Right lobe of liver (tissue), 6 donors: ENCODE measurements around the gene PAFAH1B2. TPM values are rescaled to one million over a fixed set of nuclear protein-coding genes. Genes with fewer than 3 reads are reported as not detected.
"Not testable (repeated sequence)": the region's sequence is repeated elsewhere in the genome, so short reads cannot be mapped to it uniquely, and the experiment has no call there.

ENCODE experiments used
- ATAC-seq, 4 donors: fragments of 200-7000 bp; cut with Tn5 transposase; one replicate each; pipeline ENCODE4 v1.9.1; 2020; ENCODE audit warnings: mild to moderate bottlenecking in 4 of 4, moderate library complexity in 4 of 4
- DNase-seq, 3 donors: peaks; one replicate each; pipeline ENCODE4 v3.0.0-alpha.2; 2020
- H3K27ac ChIP-seq, 3 donors: fragments of 200-600 bp; one replicate each; pipeline ENCODE4 v1.8.0; 2022
- H3K27me3 ChIP-seq, 2 donors: fragments of 200-600 bp; one replicate each; pipeline ENCODE4 v1.8.0; 2022
- H3K36me3 ChIP-seq, 4 donors: fragments of 200-600 bp; sonication (generic) in 1 of 4; one replicate each; pipeline versions ENCODE4 v1.5.1 to v1.8.0; 2017 to 2022; ENCODE audit warnings: control low read depth in 1 of 4
- H3K4me1 ChIP-seq, 4 donors: fragments of 200-600 bp; sonication (generic) in 1 of 4; one replicate each; pipeline versions ENCODE4 v1.5.1 to v1.8.0; 2017 to 2022; ENCODE audit warnings: control low read depth in 1 of 4
- H3K4me3 ChIP-seq, 3 donors: fragments of 200-600 bp; one replicate each; pipeline ENCODE4 v1.8.0; 2022
- H3K9me3 ChIP-seq, 4 donors: fragments of 200-600 bp; sonication (generic) in 1 of 4; one replicate each; pipeline versions ENCODE4 v1.5.1 to v1.8.0; 2017 to 2022; ENCODE audit warnings: control low read depth in 1 of 4
- CTCF ChIP-seq, 4 donors: fragments of 200-600 bp in 3 of 4; fragments of 450-650 bp in 1 of 4; IDR thresholded peaks; one replicate each; pipeline versions ENCODE4 v1.5.1 to v1.8.0; 2016 to 2022; ENCODE audit warnings: antibody characterized with exemption in 4 of 4, mild to moderate bottlenecking in 2 of 4
- POLR2A ChIP-seq: fragments of 450-650 bp; IDR thresholded peaks from one replicate; pipeline ENCODE4 v1.6.1; 2017; ENCODE audit warnings: antibody characterized with exemption, mild to moderate bottlenecking
- WGBS: methylation state at CpG from one replicate; pipeline ENCODE4 v1.1.6; 2018; ENCODE audit warnings: low coverage, low lambda C conversion rate; ENCODE audit not compliant: insufficient coverage; ENCODE audit errors: missing lambda C conversion rate; 5-methylcytosine and 5-hydroxymethylcytosine counted together
- intact Hi-C, 2 donors: fragments of 100-400 bp; cut with DNase I; formaldehyde crosslinking; loops; one replicate each; pipeline versions ENCODE4 v1.11.2 to v1.14.1; 2022
- total RNA-seq, 6 experiments: library from RNA; depleted of rRNA in 2 of 6; stranded (reverse); fragments of >200 nt in 2 of 6; fragmentation: NEBNext Ultra II Directional in 3 of 6; extraction: Animal tissue kit (Norgen Biotek cat#: 25700) in 3 of 6; gene quantifications; one replicate each; pipeline versions ENCODE4 v1.1.0 to v1.2.4, GENCODE V29; 2016 to 2023
- donor health status: DM: no; HTN: yes; CAD: no.
- donor health status: DM: no; HTN: no; CAD: no.
- donor health status: DM: no; HTN: no; CAD: no.
- donor health status: DM: no; HTN: yes; CAD: no.
- donor health status: DM: no; HTN: yes; CAD: no.

Gene PAFAH1B2
- total RNA-seq, 6 experiments from 2014 or later = 22.2 to 39.1 (median 29.3) TPM

- intact Hi-C loops = no loop called here
- WGBS = 80% methylated on average over 1 of the region's 22 CpGs
- TF ChIP-seq CTCF (IDR thresholded peaks at IDR 0.05) (no peak), POLR2A (no peak)
- Histone ChIP-seq H3K27me3 (no peaks in the 10 kb centered on the region), H3K4me1 (peaks cover 0 to 22% (median 5%) of the 10 kb centered on the region in 4 donors), H3K4me3 (no peak overlapping the region), H3K27ac (no peak overlapping the region), H3K36me3 (peaks cover 0 to 34% (median 9%) of the 10 kb centered on the region in 4 donors), H3K9me3 (no peaks in the 10 kb centered on the region)
- ATAC-seq (no peak), DNase-seq (peak in 1 of 3 donors; percentile 14)
Observed at GRCh38 chr11:117181586-117182550, 37.8 kb downstream of the PAFAH1B2 start.

- ATAC-seq (no peak), DNase-seq (peak in 2 of 3 donors; percentile 5 to 22)
- Histone ChIP-seq H3K27me3 (no peaks in the 10 kb centered on the region), H3K27ac (no peak overlapping the region), H3K4me1 (peaks cover 0 to 22% (median 5%) of the 10 kb centered on the region in 4 donors), H3K9me3 (no peaks in the 10 kb centered on the region), H3K4me3 (no peak overlapping the region), H3K36me3 (peaks cover 0 to 36% (median 9%) of the 10 kb centered on the region in 4 donors)
- TF ChIP-seq POLR2A = no peak
- WGBS = 90% methylated on average over 2 of the region's 10 CpGs
- intact Hi-C loops = no loop called here
Observed at GRCh38 chr11:117182551-117182935, 38.5 kb downstream of the PAFAH1B2 start.

- H3K4me1 ChIP-seq = peaks cover 0 to 17% (median 5%) of the 10 kb centered on the region in 4 donors
- 92% methylated on average over 13 of the region's 13 CpGs for WGBS
- H3K36me3 ChIP-seq = peaks cover 0 to 39% (median 11%) of the 10 kb centered on the region in 4 donors
- H3K27me3 ChIP-seq, H3K9me3 ChIP-seq, H3K4me3 ChIP-seq, H3K27ac ChIP-seq, intact Hi-C loops, ATAC-seq: not testable (repeated sequence)
- DNase-seq = peak in 1 of 3 donors; percentile 9
Observed at GRCh38 chr11:117183178-117183577, 39.1 kb downstream of the PAFAH1B2 start.

- no peaks in the 10 kb centered on the region for H3K27me3 ChIP-seq
- TF ChIP-seq POLR2A (no peak), CTCF (IDR thresholded peaks at IDR 0.05) (no peak)
- intact Hi-C loops = no loop called here
- H3K36me3 ChIP-seq = peaks cover 0 to 45% (median 13%) of the 10 kb centered on the region in 4 donors
- no peak for ATAC-seq
- DNase-seq = peak in 2 of 3 donors; percentile 10 to 29
- H3K4me3 ChIP-seq = no peak overlapping the region
- WGBS = 84% methylated on average over 5 of the region's 11 CpGs
- no peak overlapping the region for H3K27ac ChIP-seq
- H3K9me3 ChIP-seq = no peaks in the 10 kb centered on the region
- H3K4me1 ChIP-seq = peaks cover 0 to 15% (median 3%) of the 10 kb centered on the region in 4 donors
Observed at GRCh38 chr11:117183724-117184349, 39.8 kb downstream of the PAFAH1B2 start.

- no peak overlapping the region for H3K4me3 ChIP-seq
- intact Hi-C loops = no loop called here
- peaks cover 0 to 3% (median 0%) of the 10 kb centered on the region in 4 donors for H3K4me1 ChIP-seq
- WGBS = 86% methylated on average over 5 of the region's 5 CpGs
- H3K27me3 ChIP-seq = no peaks in the 10 kb centered on the region
- TF ChIP-seq CTCF (IDR thresholded peaks at IDR 0.05) (no peak), POLR2A (no peak)
- peaks cover 0 to 64% (median 22%) of the 10 kb centered on the region in 4 donors for H3K36me3 ChIP-seq
- ATAC-seq (peak in 1 of 4 donors; percentile 24), DNase-seq (peak in 2 of 3 donors; percentile 29 to 33)
- H3K27ac ChIP-seq = no peak overlapping the region
- no peaks in the 10 kb centered on the region for H3K9me3 ChIP-seq
Observed at GRCh38 chr11:117185736-117186430, 41.8 kb downstream of the PAFAH1B2 start.
